Breast epithelium (tissue), 3 donors: ENCODE data around the gene TTC23.

Experiments
- POLR2AphosphoS5 ChIP-seq, 3 donors: sonication (generic); formaldehyde crosslinking; IDR thresholded peaks; one replicate each; pipeline ENCODE4 v1.6.1; 2017; ENCODE audit warnings: antibody characterized with exemption in 3 of 3
- TF ChIP-seq, protein P1 (sequence below), 3 donors: fragments of 450-650 bp; IDR thresholded peaks; one replicate each; pipeline ENCODE4 v1.5.1; 2016 to 2017; ENCODE audit warnings: antibody characterized with exemption in 3 of 3, mild to moderate bottlenecking in 3 of 3, moderate library complexity in 3 of 3

GRCh38 chr15:99248000-99248715, 1.2 kb downstream of the TTC23 start:
- TF ChIP-seq, protein P1, sequence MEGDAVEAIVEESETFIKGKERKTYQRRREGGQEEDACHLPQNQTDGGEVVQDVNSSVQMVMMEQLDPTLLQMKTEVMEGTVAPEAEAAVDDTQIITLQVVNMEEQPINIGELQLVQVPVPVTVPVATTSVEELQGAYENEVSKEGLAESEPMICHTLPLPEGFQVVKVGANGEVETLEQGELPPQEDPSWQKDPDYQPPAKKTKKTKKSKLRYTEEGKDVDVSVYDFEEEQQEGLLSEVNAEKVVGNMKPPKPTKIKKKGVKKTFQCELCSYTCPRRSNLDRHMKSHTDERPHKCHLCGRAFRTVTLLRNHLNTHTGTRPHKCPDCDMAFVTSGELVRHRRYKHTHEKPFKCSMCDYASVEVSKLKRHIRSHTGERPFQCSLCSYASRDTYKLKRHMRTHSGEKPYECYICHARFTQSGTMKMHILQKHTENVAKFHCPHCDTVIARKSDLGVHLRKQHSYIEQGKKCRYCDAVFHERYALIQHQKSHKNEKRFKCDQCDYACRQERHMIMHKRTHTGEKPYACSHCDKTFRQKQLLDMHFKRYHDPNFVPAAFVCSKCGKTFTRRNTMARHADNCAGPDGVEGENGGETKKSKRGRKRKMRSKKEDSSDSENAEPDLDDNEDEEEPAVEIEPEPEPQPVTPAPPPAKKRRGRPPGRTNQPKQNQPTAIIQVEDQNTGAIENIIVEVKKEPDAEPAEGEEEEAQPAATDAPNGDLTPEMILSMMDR (IDR thresholded peaks at IDR 0.05) = no peak
- TF ChIP-seq POLR2AphosphoS5 (IDR thresholded peaks at IDR 0.05) = no peak
